Stomach (tissue), 4 donors: ENCODE measurements around the gene ESPN.

ENCODE experiments used
- POLR2A ChIP-seq, 4 donors: fragments of 450-650 bp; IDR thresholded peaks; one replicate each; pipeline ENCODE4 v1.6.1; 2016; ENCODE audit warnings: antibody characterized with exemption in 4 of 4, control low read depth in 2 of 4, mild to moderate bottlenecking in 1 of 4, moderate library complexity in 1 of 4
- POLR2AphosphoS5 ChIP-seq, 3 donors: sonication (generic); formaldehyde crosslinking; IDR thresholded peaks; one replicate each; pipeline ENCODE4 v1.6.1; 2016; ENCODE audit warnings: antibody characterized with exemption in 3 of 3
- TF ChIP-seq, protein P1 (sequence below), 7 experiments: fragments of 450-650 bp in 4 of 7; fragments of 200-600 bp in 3 of 7; sonication (generic) in 3 of 7; IDR thresholded peaks; one replicate each; pipeline ENCODE4 v1.5.1; 2016 to 2019; ENCODE audit warnings: antibody characterized with exemption in 7 of 7, control low read depth in 2 of 7, mild to moderate bottlenecking in 1 of 7

DNA sequence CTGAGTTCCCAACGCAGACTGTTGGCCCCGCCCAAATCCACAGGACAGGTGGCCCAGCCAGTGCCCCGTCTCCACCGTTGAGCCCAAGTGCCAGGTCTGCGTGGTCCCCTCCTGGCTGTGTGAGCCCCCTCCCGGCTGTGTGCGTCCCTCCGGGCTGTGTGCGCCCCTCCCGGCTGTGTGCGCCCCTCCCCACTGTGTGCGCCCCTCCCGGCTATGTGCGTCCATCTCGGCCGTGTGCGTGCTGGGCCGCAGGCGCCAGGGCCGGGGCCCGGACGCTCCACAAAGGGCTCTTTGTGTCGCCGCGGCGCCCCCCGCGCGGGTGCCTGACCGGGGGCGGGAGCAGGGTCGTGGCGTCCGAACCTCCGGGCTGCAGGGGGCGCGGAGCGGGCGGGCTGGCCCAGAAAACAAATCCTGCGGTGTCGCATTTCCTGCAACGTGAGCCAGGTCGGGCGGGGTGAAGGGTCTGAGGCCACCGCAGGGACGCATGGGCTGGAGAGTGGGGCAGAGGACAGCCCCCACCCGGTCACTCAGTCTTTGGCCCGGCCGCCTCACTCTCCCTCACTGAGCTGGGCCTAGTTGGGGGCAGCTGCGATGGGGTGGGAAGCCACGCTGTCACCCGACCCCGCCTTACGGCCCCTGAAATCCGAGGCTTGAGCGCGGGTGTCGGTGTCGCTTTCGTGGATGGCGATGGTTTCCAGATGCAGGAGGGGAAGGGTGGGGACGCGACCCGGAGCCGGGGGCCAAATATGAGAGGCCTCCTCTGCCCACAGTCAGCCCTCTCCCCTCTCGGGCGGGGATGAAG is 22.6 kb downstream of the ESPN start:
- TF ChIP-seq, protein P1, sequence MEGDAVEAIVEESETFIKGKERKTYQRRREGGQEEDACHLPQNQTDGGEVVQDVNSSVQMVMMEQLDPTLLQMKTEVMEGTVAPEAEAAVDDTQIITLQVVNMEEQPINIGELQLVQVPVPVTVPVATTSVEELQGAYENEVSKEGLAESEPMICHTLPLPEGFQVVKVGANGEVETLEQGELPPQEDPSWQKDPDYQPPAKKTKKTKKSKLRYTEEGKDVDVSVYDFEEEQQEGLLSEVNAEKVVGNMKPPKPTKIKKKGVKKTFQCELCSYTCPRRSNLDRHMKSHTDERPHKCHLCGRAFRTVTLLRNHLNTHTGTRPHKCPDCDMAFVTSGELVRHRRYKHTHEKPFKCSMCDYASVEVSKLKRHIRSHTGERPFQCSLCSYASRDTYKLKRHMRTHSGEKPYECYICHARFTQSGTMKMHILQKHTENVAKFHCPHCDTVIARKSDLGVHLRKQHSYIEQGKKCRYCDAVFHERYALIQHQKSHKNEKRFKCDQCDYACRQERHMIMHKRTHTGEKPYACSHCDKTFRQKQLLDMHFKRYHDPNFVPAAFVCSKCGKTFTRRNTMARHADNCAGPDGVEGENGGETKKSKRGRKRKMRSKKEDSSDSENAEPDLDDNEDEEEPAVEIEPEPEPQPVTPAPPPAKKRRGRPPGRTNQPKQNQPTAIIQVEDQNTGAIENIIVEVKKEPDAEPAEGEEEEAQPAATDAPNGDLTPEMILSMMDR (IDR thresholded peaks at IDR 0.05): no peak
- TF ChIP-seq POLR2AphosphoS5 (IDR thresholded peaks at IDR 0.05) (no peak), POLR2A (IDR thresholded peaks at IDR 0.05) (no peak)
